Cardiac fibroblast (primary cell): ENCODE results near the gene SEPTIN5.
A peak's percentile ranks its signal among the peaks of the same experiment; 100 is the strongest.

Source experiments
- DNase-seq, 2 donors: peaks; one replicate each; pipeline versions ENCODE4 v3.0.0 to v3.0.0-alpha.2; 2010; ENCODE audit warnings: low read depth in 2 of 2
- H3K4me3 ChIP-seq, 2 donors: replicated peaks in 1 of 2; 1 replicate in 1 of 2; 2 replicates in 1 of 2; pipeline ENCODE4 v1.5.1; 2011; ENCODE audit warnings: low read depth in 2 of 2, low read length in 2 of 2, mild to moderate bottlenecking in 2 of 2, moderate library complexity in 1 of 2
- CTCF ChIP-seq: IDR thresholded peaks from one replicate; pipeline ENCODE4 v1.5.1; 2011; ENCODE audit warnings: low read depth, mild to moderate bottlenecking, low read length, inconsistent platforms

SEPTIN5 gene

GRCh38 chr22:19708321-19709011 is 5.8 kb upstream of the SEPTIN5 start:
- no peak for TF ChIP-seq CTCF
- H3K4me3 ChIP-seq, result no peak overlapping the region
- no peak for DNase-seq

- H3K4me3 ChIP-seq, result no peak overlapping the region
- TF ChIP-seq CTCF, result no peak
- peak in 1 of 2 donors; percentile 61 for DNase-seq
Measured at GRCh38 chr22:19709063-19709769, 5.1 kb upstream of the SEPTIN5 start.

- DNase-seq, result no peak
- no peak overlapping the region for H3K4me3 ChIP-seq
- no peak for TF ChIP-seq CTCF
Measured at GRCh38 chr22:19710020-19710768, 4.1 kb upstream of the SEPTIN5 start.

- TF ChIP-seq CTCF, result no peak
- DNase-seq, result no peak
- no peak overlapping the region for H3K4me3 ChIP-seq
Measured at GRCh38 chr22:19710769-19711106, 3.6 kb upstream of the SEPTIN5 start.

GRCh38 chr22:19713245-19713644 is 1.1 kb upstream of the SEPTIN5 start:
- TF ChIP-seq CTCF, result no peak
- H3K4me3 ChIP-seq, result no peak overlapping the region
- no peak for DNase-seq

- TF ChIP-seq CTCF, result no peak
- H3K4me3 ChIP-seq, result peak overlapping the region; percentile 40 to 51
- no peak for DNase-seq
Measured at GRCh38 chr22:19713650-19714311, 522 bp upstream of the SEPTIN5 start.
